Hematopoietic multipotent progenitor cell (in vitro differentiated cells): ENCODE results near the gene SMAD9. TPM values are rescaled to one million over a fixed set of nuclear protein-coding genes. Genes with fewer than 3 reads are reported as not detected.
A peak's percentile ranks its signal among the peaks of the same experiment; 100 is the strongest.

ENCODE experiments used
- DNase-seq, 3 donors: peaks; one replicate each; pipeline ENCODE4 v3.0.0-alpha.2; 2011 to 2015; ENCODE audit warnings: low read depth in 2 of 3, low spot score in 2 of 3
- total RNA-seq: library from RNA; depleted of rRNA; stranded (reverse); fragments of >200 nt; gene quantifications from one replicate; pipeline ENCODE4 v1.2.3, GENCODE V29; 2012

The SMAD9 gene
- total RNA-seq, result under 0.01 TPM

DNA sequence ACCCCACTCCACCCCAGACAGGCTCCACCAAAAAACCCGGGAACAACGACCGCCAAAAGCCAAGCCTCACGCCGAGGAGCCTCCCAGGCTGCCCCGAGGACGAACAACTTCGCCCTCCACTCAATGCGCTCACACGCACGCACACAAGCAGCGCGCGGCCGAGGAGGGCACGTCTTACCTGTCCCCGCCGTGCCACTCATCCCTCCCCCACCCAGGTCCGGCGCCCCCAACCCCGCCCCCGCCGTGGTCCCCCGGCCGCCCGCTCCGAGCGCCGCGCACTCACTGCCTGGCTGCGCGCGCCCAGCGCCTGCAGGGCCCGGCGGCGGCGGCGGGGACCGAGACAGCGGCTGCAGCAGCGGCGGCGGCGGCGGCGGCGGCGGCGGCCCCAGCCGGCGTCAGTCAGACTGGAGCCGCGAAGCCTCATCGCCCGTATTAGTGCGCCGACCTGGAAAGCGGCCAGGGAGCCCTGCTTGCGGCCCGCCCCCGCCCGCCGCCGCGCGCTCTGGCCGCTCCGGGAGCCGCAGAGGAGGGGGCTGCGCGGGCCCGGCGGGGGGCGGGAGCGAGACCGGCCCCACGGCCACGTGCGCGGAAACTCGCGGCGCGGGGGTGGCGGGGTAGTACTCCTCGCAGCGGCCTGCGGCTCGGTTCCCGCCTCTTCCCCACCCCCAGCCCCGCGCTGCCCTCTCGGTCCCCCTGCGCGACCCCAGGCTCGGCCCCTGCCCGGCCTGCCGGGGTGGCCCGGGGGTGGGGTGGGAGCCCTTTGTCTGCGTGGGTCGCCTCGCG is at the start of gene SMAD9:
TSS of gene SMAD9 (minus strand) at position 406 of the 783 bp plus-strand sequence. CDS start 40,549 bp downstream, outside the sequence.
- peak in 2 of 3 donors; percentile 66 to 75 for DNase-seq

DNA sequence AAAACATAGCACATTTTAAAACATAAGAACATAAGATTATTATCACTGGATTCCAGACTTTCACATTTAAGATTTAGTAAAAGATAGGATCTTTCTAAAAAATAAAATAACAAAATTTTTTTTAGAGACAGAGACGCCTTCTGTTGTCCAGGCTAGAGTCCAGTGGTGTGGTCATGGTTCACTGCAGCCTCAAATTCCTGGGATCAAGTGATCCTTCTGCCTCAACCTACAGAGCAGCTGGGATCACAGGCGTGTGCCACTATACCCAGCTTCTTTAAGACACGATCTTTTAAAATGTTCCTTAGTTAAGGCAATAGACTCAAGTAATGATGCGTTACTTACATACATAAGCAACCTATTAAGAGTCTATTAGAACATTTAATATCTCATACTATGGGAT is 46.4 kb upstream of the SMAD9 start:
- no peak for DNase-seq

DNA sequence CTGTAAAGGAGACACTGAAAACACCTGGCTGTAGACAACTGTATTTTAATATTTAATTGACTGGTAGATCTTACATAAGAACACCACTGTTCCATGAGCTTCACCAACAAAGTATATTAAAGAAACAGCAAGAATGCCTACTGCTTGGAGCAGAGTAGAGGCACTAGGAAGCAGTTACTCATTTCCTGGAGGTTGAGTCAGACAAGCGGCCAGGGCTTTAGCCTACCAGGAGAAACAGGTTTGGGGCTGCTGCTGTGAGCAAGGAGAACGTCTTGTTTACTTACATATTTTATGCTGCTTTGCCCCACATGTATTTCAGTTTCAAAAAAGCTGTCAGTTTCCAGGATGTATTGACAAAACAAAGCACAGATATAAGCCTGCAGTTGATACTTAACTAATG is 45.7 kb upstream of the SMAD9 start:
- no peak for DNase-seq

DNA sequence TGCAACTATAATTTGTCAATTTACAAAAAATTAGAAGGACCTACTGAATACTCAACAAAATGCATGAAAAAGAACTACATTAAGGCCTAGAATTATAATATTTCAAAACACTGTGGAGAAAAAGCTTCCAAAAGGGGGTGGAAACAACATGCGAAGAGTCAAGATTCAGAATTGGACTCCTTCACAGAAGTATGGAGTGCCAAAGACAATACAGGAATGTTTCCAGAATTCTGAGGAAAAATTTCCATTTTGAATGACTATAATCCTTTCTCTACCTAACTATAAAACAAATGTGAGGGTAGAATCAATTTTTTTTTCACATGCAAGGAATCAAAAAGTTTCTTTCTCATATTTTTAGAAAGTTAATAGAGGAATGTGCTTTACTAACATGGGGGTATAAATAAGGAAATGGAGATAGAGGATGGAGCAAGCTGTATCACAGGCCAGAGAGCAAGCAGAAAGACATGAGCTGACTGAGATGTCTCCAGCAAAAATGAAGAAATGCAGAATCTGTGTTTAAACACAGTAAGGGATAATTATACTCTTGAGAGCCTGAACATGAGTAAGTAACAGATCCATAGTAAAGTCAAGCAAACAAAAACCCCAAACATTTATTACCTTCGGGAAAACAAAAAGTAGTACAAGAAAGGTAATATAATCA is 39.5 kb upstream of the SMAD9 start:
- DNase-seq, result no peak

DNA sequence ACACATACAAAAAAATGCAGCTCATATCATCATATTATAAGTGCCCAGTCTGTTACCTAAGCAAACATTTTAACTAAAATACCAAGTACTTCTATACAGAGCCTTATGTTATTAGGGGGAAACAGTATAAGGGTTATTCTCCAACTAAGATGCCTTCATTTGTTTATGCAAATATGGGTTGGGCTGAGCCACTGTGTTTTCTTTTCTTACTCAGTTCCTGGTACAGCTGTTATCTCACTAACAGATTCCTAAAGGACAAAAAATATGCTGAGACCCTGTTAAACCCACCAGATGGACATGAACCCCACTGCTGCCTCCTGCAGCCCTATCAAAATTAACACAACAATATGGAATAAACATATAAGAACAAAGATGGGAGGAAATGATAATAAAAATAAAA is 34.5 kb upstream of the SMAD9 start:
- no peak for DNase-seq

DNA sequence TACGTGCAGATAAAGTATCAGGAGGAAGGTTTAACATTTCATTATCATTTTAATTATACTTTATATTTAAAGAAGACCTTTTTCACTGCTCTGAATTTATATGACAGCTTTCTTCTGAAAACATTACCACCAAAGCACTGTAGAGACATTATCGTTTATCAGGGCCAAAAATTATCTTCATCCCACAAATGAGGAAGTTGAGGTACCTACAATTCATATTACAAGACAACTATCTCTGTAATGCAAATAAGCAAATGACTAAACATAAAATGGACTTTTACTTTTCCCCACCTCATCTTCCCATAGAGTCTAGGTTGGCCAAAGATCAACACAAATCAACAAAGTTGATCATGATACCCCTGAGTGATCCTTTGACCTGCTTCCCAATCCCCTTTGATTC is 30.9 kb upstream of the SMAD9 start:
- DNase-seq, result no peak

DNA sequence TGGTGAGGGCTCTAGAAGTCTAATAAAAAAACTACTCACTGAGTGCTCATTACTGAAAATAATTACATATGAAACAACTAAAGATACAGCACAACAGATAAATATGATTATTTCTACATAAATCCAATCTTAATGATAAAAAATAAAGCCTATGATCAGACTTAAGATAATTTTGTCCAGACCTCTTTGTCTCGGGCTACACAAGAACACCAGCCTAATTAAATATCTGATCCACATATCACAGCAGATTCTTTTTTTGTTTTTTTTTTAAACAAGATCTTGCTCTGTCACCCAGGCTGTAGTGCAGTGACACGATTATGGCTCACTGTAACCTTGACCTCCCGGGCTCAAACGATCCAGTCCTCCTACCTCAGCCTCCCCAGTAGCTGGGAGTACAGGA is 30.3 kb upstream of the SMAD9 start:
- DNase-seq, result no peak

DNA sequence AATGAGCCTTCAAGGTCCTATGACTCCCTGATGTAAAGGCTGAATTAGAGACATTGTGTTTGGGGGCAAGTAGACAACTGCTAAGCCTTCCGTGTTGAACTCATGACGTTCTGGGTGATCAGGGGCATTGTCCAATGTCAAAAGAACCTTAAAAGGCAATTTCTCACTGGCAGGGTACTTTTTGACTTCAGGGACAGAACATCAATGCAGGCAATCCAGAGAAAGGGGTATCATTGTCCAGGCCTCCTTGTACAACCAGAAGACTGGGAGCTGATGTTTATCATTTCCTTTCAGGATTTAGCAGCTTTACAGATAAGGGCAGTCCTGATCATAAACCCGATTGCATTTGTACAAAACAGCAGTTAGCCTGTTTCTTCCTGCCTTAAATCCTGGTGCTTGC is 25.0 kb upstream of the SMAD9 start:
- no peak for DNase-seq

DNA sequence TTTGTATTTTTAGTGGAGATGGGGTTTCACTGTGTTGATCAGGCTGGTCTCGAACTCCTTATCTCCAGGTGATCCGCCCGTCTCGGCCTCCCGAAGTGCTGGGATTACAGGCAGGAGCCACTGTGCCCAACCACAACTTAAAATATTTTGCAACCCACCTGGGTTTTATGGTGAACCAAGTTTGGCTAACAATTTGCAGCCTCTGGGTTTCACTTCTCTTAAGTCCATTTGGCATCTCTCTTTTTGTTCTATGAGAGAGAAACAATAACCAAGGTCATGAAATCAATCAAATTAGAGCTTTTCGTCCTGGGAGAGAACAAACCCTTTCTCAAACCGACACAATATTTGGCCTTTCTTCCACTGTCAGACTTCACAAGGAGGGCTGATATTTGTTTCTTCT is 5.6 kb upstream of the SMAD9 start:
- no peak for DNase-seq

DNA sequence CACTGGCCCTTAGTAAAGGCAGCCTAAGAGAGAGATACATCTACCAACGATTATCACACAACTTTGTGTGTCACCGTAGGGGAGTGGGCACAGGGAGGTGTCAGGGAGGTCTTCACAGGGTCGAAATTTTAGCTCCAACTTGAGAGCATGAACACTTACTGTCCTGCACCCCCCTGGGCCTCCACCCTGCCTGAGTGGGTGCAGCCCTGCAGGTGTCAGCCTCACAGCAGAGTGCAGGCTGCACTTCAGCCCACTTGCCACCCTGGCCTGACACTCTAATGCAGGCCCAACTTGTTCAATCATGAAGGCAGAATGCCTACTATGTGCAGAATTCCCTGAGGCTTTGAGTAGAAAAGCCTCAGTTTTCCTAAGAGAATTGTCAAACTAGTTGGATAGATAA is 4.0 kb upstream of the SMAD9 start:
- DNase-seq, result no peak

DNA sequence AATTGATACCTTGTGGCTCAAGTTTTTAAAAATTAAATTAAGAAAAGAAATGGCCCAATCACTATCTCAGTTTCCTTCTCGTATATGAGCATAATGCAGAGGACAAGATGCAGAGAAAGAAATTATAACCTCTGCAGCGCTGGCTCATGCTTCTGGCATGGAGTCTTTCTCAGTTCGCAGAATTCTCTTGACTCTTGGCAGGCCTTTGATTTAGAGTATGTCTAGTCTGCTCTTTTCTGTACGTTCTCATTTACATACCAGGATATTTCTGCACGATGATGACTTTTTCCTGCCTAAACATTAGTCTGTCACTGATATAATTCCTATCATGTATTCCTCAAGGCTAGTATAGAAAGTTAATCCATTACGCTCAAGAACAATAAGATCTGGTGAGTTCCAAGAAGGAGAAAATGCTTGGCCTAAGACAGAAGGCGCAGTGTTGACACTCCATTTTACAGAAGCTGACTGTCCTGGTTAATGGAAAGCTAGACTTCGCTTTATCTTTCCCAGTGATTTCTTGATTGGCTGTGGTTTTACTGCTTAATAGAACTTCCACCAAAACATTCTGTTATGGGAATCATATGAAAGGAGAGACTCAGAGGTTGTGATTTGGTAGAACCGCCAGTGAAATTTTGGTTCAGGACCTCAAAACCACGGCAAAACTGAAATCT is 1.7 kb upstream of the SMAD9 start:
- no peak for DNase-seq

DNA sequence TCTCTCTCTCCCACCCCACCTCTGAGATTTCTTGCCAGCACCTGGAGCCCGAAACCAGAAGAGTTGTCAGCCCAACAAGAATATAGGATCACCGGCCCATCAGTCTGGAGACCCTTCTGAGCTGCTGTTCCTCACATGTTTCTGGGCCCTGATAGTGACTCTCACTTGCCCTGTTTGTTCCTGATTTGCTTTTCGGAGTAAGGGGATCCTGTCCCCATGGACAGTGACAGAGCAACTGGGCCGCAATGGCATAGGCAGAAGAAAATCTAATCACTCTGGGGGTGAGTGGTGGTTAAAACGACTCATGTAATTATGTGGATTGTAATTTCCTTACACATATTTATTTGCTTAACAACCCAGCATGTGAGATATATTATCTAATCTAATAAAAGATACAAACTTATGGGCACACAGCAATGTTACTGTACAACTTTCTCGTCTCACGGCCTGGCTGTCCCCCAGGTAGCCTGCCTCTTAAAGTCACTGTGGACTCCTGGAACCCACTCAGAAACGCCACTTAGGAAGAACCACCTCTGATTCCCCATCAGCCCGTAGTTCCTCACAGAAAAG is 663 bp upstream of the SMAD9 start:
- DNase-seq, result peak in 1 of 3 donors; percentile 5

DNA sequence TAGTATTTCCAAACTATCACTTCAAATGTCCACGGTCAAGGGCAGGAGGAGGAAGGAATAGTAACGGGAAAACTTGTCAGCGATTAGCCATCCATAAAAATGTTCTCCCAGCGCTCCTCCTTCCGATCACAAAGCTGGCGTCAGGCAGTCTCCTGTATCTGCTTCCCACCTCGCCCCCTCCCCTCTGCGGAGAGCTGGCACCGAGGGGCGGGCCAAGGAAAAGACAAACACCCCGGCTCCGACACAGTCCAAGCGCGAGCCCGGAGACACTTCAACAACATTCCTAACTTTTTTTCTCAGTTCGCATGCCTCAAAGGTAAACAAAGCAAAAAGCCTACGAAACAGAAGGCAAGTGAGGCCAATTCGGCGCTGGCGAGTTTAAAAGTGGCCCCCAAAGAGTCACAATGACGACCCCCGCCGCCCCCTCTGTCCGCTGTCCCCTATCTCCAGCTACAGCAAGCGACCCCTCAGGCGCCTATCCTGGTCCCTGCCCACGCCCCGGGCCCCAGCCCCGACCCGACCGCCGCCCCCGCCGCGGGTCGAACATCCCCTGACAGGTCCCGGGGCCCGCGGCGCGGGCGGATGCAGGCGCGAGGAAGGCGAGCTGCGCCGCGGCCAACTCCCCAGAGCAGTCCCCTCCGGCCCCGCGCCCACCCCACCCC is 736 bp downstream of the SMAD9 start:
- DNase-seq, result no peak

DNA sequence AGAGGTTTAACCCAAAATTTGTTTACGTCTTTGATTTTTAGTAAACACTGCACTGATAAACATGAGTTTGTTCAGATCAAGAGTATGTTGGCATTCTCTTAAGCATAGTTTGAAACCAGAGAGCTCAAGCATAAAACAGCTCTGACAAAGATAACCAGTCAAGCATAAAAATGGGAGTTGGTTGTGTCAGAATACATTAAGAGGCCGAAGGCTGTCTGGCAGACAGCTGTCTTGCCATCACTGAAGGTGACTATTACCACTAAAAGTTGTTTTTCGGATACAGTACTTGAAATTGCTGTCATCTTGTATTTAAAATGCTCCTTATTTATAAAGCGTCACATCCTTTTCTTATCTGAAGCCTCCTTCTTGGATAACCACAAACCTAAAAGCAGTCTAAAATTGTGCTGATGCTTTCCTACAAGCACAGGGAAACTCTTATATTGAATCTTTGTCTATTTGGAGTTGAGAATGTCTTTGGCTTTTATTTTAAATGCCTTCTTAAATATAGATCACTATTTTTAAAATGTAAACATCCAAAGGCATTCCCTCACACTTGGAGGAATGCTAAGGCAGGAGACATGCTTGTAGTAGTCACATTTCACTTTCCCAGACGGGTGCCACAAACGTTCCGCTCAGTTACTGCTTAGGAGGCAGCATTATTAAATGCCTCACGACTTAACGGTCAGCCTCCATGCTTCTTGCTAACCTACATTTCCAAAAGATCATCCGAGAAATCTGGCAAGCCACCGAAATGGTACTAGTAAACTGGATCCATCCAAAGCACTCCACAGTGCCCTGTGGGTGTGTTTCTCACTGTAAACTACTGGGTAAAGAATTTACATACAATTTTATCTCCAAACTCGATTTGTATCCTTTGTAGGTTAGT is 1.5 kb downstream of the SMAD9 start:
- DNase-seq, result peak in 1 of 3 donors; percentile 11

DNA sequence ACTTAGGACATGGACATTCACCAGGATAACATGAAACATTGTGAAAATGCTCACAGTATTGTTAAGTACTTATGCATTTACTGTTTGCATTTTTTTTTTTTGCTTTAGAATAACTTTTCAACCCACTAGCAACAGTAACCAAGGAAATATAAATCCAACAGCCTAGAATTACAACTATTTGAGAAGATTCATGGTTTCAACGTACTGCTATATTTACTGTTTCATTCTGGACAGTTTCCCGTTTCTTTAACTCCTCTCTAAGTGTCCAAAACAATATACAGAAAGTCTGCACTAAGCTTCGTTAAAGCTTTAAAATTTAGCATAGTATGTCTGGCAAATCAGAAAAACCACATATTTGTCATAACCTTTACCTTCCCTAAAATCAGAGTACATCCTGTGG is 2.7 kb downstream of the SMAD9 start:
- DNase-seq, result no peak

DNA sequence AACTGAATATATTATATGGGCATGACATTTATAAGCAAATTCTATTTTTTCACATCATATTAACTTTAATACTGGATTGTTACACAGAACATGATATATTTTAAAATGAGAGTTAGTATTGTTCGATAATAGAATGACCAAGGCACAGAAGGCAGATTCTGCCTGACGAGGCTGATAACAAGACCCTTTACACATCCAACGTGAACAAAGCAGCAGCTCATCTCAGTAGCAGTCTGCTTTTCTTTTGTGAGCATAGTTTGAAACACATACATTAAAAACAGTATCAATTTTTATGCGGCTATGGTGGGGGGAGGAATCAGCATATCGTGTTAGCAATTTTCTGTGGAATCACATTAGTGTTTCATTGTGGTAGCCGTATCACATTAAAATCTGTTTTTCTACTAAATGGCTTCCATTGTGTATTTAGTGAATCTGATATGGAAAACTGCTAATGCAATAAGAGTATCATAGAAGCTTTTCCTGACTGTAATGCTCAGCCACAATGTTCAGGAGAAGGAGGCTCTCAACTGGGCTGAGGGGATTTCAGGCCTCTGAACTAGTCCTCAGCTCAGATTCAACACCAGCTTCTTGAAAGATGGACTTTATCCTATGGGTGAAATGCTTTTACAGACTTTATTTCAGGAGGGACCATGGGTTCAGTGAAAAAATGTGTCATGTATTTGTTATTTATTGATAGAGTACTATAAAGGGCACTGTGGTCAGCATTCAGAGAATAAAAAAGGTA is 4.0 kb downstream of the SMAD9 start:
- no peak for DNase-seq

DNA sequence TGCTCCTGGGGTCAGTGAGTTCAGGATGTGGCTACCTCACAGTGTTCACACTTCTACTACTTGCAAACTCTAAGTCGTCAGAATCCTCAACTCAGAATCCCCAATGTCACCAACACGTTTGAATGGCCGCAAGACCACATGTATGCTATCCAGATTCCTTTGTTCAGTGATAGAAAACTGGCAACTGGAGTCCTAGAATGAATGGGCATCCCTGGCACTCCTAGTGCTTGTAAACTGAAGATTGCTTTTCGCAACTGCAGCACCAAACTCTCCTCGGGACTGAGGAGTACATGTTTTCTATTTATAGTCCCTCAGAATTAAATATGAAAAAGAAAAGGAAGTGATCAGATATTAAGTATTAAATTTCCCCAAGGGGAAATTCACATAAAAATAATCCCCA is 4.9 kb downstream of the SMAD9 start:
- no peak for DNase-seq

DNA sequence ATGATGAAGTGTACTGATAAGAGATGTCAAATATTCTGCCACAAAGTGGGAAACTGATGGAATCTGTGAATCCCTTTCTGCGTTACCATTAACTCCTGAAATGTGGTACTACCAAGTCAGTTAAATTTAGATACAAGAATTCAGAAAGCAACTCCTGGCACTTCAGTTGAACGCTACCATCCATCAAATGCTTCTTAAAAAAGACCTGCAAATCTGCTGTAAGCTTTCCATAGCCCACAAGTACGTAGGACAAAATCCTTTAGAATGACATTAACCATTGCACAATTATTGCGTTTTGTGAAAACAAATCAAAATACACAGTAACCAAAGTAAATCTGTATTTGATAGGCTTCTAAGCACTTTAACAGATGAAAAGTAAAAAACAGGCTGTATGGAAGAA is 5.4 kb downstream of the SMAD9 start:
- DNase-seq, result no peak

DNA sequence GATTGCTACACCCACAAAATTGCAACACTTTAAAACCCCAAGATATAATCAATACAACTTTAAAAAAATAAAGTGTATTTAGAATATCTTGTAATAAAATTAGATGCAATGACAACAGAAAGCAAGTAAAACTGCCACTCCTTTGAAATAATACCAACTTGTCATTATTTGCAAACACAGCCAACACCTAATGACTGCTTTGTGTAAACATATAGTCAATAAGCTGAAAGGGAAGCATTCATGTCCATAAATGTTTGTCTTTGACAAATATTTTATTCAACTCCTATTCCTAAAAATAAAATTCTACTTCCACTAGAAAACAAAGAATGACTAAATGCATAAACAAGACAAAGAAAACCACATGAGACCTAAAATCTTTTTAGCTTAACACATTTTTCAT is 6.6 kb downstream of the SMAD9 start:
- DNase-seq, result no peak
